ENCODE measurements around the gene ZBTB48. TPM values are rescaled to one million over a fixed set of nuclear protein-coding genes. Genes with fewer than 3 reads are reported as not detected.

ZBTB48 gene
- total RNA-seq: 10 to 100 TPM in 3 of 4 donors, 1 to 10 TPM in 1; 7.5 to 31.1 (median 20.0) TPM

- TF ChIP-seq CTCF (IDR thresholded peaks at IDR 0.05; ENCODE audit: low read depth): no peak
Measured at GRCh38 chr1:6579374-6580118, at the start of gene ZBTB48. ZBTB48 (plus strand) TSS chr1:6579994; CDS start chr1:6580610, 616 bp downstream.

GRCh38 chr1:6530504-6531160 lies 49.2 kb upstream of the ZBTB48 start:
- no peak for TF ChIP-seq CTCF (IDR thresholded peaks at IDR 0.05; ENCODE audit: low read depth)

GRCh38 chr1:6531996-6532395 lies 47.8 kb upstream of the ZBTB48 start:
- no peak for TF ChIP-seq CTCF (IDR thresholded peaks at IDR 0.05; ENCODE audit: low read depth)

GRCh38 chr1:6534248-6534822 lies 45.5 kb upstream of the ZBTB48 start:
- TF ChIP-seq CTCF (IDR thresholded peaks at IDR 0.05; ENCODE audit: low read depth): no peak

GRCh38 chr1:6535214-6535613 lies 44.6 kb upstream of the ZBTB48 start:
- TF ChIP-seq CTCF (IDR thresholded peaks at IDR 0.05; ENCODE audit: low read depth): no peak

- TF ChIP-seq CTCF (IDR thresholded peaks at IDR 0.05; ENCODE audit: low read depth): no peak
Measured at GRCh38 chr1:6536291-6536690, 43.5 kb upstream of the ZBTB48 start.

- no peak for TF ChIP-seq CTCF (IDR thresholded peaks at IDR 0.05; ENCODE audit: low read depth)
Measured at GRCh38 chr1:6538956-6539355, 40.8 kb upstream of the ZBTB48 start.

Data from subcutaneous adipose tissue (tissue), 4 donors.